Activated CD8-positive, alpha-beta memory T cell treated with anti-CD3 and anti-CD28 coated beads, Interleukin-2, amount 50 U/mL, for 1 hour (primary cell): Measurements from ENCODE around the gene NUDC.
"Not testable (repeated sequence)": the region's sequence is repeated elsewhere in the genome, so short reads cannot be mapped to it uniquely, and the experiment has no call there.

ENCODE experiments used
- DNase-seq: peaks from one replicate; pipeline ENCODE4 v3.0.0-alpha.2; 2020; ENCODE audit errors: extremely low read depth

Gene NUDC

DNA sequence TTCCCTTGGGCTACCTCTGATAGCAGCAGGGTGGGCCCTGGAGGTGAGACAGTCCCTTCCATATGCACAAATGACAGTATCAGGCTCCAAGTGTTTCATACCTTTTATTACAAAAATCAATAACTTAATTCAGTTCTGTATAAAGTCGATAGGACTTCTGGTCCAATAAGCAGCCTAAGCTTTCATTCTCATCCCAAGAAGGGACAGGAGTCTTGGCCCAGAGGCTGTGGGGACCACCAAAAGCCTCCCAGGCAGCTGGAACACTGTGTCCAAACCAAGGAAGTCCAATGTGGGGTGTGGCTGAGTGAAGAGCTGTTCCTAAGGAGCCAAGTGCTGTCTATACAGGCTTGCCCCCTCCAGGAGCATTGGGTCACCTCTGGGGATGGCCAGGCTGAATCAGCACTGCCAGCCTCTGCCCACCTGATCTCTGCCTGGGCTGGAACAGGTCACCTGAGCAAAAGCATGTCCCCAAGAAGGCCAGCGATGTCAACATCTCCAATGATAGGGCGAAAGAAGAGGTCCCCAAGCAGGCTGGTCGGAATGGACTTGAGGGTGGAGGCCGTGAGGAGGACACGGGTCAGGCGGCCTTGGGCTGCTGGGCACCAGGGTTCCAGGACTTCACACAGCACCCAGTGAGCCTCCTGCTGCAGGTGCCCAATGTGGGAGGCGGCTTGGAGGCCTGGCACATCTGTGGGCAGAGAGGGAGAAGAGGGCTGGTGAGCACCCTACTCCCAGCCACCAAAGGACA is 10.0 kb upstream of the NUDC start:
- DNase-seq, result no peak

DNA sequence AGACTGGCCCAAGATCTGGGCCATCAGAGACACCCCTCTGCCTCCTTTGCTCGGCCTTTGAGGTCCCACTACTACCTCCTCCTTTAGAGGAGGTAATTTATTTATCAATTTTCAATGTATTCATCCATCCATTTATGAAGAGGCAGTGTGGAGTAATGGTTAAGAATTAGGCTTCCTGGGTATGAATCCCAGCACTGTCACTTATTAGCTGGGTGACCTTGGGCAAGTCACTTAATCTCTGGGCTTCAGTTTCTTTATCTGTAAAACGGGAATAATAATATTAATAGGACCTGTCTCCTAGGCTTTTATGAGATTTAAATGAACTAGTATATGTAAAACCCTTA is 9.4 kb upstream of the NUDC start:
- no peak for DNase-seq

DNA sequence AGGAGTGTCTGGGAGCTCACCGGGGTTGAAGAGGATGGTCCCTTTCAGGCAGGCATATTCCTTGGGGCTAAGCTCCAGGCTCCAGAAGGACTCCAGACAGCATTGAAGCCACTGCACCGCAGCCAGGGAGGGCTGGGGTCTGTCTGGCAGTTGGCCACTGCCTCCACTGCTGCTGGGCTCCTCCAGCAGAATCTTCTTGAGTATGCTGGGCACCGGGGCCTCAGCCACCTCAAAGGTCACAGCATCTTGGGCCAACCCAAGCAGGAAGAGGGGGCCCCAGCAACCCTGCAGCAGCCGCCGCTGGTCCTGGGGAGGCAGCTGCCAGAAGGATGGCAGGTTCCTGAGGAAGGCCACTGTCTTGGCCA is 8.2 kb upstream of the NUDC start:
- no peak for DNase-seq

DNA sequence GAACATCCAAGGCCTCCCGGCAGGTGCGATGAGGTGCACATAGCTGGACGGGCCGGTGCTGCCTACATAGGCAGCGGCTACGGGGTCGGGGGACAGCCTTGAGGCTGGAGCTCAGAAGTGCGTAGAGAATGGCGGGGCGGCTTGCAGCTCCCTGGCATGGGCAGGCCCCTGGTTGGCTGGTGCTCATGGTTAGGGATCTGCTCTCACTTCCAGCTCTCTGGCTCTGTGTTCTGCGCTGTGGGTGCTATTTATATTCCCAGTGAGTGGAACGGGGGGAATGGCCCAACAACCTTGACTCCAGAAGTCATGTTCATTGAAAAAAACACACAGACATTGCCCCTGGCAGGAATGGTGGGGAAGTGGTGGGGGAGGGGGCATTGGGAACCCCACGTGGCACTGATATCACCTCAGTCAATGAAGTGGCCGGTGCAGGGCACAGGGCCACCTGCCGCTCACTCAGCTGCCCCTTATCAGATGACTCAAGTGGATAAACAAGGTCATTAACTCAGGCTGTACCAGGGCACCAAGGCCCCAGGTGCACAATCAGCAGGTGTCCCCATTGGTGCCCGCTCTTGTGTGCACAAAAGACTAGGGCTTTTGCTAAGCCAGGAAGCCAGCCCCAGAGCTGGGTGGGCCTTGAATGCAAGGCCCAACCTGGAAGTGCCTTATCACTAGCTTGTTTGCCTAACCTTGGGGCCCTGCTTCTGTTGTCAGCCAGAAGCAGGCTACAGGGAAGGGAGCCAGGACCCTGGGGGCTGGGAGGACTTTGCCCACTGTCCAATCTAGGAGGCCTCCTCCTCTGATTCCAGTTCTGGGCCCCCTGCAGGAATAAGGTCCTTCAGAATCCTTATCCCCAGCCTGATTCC is 7.6 kb upstream of the NUDC start, which contains the start of gene NR0B2:
TSS of gene NR0B2 (minus strand) at position 222 of the 866 bp plus-strand sequence. CDS start at position 187, 35 bp downstream.
- DNase-seq, result no peak

DNA sequence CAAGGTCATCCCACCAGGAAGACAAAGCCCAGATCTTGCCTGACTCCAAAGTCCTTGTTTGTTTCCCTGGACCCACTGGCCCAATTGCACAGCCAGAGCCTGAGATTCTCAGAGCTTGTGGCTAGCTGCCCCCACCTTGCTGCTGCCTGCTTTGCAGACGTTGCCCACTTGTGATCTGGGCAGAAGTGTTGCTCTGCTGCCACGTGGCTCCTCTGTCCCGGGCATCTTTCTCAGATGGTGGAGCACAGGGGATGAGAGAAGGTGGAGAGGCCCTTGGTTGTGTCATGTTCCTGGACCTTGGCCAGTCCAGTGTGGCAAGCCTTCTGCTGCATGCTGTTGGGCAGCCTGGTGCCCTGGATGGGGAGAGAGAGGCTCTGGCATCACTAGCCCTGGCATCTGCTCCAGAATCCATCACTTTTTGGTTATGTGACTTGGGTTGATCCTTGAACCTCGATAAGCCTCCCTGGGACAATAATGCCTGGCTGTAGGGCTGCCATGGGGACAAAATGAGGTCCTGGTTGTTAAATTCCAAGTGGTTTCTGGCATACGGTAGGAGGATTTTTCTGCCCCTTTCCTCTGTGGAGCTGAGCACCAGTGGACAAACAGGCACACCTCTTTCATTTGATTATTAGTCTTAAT is 6.2 kb upstream of the NUDC start:
- DNase-seq, result no peak

DNA sequence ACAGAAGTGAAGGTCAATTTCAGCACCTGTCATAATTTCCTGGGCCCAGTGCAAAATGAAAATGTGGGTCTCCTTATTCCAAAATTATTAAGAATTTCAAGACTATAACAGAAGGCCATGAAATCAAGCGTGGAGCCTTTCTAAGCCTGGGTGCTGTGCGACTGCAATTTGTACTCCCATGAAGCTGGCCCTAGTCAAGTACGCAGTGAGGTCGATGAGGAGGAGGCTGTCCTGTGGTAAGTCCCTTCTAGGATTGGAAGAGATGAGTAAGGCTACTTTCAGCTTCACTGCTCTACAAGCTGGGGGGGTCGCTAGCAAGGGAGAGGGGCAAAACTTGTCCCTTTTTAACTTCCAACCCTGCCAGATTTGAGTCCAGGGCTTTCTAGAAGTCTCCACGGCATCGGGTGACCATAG is 410 bp upstream of the NUDC start:
- no peak for DNase-seq

DNA sequence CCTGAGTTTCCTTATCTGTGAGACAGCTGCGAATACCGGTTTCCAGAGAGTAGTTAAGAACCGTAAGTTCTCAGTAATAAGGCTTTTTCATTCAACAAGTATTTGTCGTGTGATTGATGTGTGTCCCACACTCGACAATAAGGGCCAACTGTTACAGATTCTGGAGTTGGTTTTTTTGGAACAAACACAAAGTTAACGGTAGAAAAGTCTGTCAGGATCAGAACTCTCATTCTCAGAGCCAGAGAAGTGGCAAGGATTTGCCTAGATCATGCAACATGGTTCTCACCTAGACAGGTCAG is 837 bp downstream of the NUDC start:
- no peak for DNase-seq

DNA sequence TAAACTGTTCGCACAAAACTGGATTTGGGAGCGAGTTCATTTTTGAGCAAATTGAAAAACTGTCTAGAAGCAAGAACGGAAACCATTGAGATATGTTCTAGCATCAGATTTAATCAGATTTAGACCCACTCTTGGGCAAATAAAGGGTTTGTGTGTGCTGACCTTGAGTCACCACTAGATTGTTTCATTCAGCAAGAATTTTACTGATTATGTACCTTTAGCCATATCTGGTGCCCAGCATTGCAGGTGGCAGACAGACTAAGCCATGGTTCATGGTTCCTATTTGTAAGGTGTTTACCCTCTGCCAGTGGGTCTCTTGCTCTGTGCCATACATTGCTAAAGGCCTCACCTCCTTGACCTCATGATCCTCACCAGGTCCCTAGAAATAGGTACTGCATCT is 1.4 kb downstream of the NUDC start:
- DNase-seq, result no peak

DNA sequence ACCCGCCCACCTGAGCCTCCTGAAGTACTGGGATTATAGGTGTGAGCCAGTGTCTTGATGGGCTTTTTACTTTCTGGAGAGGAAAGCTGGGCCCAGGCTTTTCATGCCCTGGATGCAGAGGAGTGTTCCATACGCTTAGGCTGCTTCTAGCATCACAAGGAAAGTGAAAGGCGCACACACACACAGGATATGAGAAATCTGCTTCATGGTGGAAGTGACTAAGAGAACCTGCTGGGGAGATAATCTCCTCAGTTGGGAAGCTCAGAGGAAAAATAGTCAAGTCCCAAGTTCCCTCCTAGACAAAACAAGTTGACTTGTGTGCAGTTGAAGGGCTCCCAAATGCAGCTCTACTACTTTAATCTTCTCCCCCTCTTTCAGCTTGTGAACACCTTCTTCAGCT is 2.2 kb downstream of the NUDC start:
- no peak for DNase-seq

DNA sequence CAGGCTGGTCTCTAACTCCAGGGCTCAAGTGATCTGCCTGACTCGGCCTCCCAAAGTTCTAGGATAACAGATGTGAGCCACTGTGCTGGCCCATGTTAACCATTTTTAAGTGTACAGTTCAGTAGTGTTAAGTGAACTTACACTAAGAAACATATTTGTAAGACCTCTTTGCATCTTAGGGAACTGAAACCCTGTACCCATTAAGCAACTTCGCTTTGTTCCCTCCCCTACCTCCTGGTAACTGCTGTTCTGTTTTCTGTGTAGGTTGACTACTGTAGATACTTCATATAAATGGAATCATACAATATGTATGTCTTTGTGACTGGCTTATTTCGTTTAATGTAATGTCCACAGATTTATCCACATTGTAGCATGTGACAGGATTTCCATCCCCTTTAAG is 11.0 kb downstream of the NUDC start:
- no peak for DNase-seq

DNA sequence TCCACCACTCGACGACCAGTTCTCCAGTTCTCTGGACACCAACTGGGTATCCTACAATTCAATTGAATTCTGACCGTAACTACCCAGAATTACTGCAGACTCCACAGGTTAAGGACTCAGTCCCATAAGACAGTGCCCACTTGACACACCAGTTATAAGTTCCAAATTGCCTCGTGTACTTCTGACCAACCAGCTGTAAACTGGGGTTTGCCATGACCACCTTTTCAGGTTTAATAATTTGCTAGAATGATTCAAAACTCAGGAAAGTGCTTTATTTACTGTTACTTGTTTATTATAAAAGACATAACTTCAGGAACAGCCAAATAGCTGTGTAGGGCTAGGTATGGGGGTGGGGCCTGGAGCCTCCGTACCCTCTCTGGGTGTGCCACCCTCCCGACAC is 15.3 kb downstream of the NUDC start:
- DNase-seq, result no peak

DNA sequence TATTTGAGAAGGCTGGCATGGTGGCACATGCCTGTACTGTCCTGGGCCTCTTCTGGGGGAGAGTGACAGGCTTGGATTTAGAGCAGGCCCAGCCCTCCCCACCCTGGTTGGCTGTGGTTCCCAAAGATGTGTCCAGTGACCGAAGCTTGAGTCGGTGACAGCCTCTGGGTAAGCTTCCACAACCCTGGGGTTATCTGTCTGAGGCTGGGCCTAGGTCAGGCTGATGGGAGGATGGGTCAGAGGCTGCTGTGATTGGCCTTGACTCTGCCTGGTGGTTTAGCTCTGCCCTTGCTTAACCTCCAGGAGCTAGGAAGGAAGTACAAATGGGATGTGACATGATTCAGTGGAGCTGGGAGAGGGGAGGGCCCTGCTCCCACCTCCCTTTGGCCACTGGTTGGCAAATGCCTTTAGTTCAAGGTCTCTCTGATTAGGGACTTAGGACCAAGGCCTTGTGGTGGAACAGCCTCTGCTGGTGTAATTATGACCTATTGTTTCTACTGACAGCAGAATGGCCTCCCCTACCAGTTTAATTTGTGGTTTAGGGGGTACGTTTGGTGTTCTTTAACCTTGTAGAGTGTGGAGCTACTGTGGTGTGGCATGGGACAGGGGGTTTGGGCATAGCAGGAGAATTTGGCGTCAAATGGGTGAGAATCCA is 16.6 kb downstream of the NUDC start:
- no peak for DNase-seq

DNA sequence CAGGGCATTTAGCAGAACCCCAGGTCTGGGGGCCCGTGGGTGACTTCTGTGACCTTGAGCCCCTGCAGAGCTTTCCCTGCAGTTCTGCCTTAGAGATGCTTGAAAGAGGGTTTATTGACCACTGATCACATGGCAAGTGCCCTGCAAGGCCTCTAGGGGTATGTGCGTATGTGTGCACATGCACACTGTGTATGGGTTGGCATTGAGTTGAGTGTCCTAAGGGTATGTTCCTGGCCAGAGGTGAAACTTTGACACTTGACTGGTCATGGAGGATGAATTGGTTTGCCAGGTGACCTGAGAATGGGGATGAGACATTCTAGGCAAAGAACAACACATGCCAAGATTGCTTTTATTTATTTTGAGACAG is 17.1 kb downstream of the NUDC start:
- DNase-seq, result no peak

DNA sequence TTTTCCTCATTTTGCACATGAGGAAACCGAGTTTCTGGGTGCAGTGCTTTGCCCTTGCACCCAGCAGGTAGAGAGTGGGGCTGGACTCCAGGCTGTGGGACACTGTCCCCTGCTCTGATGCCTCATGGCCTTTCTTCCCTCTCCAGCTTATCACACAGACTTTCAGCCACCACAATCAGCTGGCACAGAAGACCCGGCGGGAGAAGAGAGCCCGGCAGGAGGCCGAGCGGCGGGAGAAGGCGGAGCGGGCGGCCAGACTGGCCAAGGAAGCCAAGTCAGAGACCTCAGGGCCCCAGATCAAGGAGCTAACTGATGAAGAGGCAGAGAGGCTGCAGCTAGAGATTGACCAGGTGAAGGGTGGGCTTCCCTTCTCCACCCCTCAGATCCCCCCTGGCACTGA is 19.8 kb downstream of the NUDC start:
- DNase-seq, result no peak

DNA sequence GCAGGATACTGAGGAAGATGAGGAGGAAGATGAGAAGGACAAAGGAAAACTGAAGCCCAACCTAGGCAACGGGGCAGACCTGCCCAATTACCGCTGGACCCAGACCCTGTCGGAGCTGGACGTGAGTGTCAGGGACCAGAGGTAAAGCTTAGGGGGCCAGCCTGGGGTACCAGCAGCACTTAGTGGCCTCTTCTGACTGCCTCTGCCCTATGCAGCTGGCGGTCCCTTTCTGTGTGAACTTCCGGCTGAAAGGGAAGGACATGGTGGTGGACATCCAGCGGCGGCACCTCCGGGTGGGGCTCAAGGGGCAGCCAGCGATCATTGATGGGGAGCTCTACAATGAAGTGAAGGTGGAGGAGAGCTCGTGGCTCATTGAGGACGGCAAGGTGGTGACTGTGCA is 21.1 kb downstream of the NUDC start:
- DNase-seq, result no peak

DNA sequence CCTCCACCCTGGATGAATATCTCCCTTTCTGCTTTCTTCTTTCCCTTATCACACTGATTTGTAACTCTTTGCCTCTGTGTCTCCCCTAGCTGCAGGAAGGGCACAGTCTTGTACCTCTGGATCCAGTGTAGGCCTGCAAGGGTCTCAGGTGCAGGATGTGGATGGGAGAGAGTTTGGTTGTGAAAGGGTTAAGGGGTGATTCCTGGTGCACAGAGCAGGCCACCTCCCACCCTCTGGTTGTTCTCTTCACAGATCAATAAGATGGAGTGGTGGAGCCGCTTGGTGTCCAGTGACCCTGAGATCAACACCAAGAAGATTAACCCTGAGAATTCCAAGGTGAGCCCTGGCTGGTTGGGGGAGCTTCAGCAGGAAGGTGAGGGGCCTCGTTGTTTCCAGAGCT is 23.6 kb downstream of the NUDC start:
- DNase-seq, result no peak

DNA sequence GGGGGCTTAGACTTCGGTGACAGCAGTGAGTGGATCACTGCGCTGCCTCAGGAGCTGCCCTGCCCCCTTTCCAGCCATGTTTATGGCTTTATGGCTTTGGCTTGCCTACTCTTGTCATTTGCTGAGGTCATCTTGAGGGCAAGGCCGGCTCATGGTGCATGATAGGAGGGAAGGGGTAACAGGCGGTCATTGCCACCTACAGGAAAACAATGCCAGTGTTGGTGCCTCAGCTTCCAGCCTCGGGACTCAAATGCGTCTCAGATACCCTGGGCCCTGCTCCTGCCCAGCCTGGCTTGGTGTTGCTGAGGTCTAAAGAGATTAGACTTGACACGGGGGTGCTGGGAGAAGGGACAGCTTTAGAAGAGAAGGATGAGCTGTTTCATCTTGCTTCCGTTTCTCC is 24.2 kb downstream of the NUDC start:
- DNase-seq, result no peak

DNA sequence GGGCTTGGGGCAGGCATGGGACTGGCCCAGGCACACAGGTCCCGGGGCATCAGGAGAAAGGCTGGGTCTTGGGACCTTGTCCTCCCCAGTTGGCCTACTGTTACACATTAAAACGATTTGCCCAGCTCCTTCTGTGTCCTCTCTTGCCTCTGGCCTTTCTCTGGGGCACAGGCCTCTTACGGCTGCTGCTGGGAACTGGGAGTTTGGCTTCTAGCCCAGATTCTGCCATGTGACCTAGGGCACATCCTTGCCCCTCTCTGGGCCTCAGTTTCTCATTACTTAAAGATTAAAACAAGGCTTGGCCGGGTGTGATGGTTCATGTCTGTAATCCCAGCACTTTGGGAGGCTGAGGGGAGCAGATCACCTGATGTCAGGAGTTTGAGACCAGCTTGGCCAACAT is 24.7 kb downstream of the NUDC start:
- DNase-seq, result no peak

DNA sequence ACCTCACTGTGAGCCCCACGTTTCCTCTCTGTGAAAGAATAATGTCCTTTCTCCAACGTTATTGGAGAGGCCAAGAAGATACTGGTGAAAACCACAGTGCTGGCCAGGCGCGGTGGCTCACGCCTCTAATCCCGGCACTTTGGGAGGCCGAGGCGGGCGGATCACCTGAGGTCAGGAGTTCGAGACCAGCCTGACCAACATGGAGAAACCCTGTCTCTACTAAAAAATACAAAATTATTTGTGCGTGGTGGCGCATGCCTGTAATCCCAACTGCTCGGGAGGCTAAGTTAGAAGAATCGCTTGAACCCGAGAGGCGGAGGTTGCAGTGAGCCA is 27.1 kb downstream of the NUDC start:
- not testable (repeated sequence) for DNase-seq

DNA sequence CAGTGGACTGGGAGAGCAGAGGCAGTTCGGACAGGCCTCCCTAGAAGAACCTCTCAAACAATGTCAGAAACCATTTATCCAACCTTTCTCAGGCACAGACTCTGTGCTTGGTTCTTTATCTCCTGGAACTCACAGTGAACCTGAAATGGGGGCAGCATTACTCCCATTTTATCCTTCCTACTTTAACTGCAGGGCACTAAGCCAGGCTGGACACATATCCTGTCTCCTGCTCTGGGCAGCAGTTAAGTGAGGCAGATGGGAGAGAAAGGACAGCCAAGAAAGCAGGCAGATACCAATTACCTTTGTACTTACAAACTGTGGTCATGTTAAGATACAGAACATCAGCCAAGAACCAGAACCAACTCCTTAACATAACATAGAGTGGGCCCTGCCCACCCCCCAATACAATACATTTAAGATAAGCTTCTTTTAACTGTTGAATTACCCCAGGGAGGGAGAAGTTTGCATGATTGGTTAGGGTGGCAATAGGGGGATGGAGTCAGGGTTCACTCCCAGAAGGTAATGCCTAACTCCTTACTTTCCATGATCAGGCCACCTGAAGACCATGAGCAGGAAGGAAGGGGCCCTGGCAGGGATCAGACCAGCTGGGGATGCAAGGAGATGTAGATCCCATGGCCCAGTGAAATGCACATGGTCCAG is 27.9 kb downstream of the NUDC start:
- no peak for DNase-seq

DNA sequence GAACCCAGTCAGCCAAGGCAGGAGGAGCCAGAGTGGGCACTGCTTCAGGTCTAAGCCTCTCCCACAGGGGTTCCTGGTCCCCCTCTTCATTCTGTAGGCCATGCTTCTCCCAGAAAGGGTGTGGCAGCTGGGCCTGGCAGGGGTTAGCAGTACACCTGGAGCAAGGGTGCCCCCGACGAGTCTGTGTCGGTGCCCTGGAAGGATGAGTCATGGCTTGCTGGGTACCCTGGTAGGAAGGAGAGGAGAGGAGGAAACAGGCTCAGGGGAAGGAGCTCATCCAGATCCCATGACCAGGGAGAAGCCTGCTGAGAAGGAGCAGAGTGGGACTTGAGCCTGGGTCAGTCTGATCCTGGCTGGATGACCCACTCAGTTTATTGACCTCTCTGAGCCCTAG is 28.4 kb downstream of the NUDC start:
- no peak for DNase-seq

DNA sequence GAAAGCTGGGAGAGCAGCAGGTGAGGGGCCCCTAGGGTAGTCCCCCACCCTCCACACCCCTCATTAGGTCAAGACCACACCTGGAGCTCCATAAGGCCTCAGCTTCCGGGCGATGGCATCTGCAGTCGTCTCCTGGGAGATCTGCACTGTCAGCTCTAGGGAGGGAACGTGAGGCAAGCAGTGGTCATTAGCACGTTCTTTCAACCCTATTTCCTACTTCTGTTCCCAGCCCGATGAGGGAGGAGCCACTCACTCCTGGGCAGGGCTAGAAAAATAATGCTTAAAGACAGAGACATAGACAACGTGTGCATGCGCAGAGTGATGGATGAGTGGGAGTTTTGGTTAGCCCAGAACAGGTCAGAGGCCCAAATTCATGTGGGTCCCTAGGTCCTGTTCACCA is 29.1 kb downstream of the NUDC start:
- no peak for DNase-seq
